ENCODE measurements around the gene CEACAM6. TPM values are rescaled to one million over a fixed set of nuclear protein-coding genes. Genes with fewer than 3 reads are reported as not detected.
"Not testable (repeated sequence)": the region's sequence is repeated elsewhere in the genome, so short reads cannot be mapped to it uniquely, and the experiment has no call there.

CEACAM6 gene
- total and polyA plus RNA-seq, 8 donors: 0.68 to 9.0 (median 6.8) TPM

GRCh38 chr19:41746593-41747227 lies 8.6 kb upstream of the CEACAM6 start:
- no peaks in the 10 kb centered on the region for H3K9me3 ChIP-seq
- peak; percentile 29 for FAIRE-seq

GRCh38 chr19:41748012-41748411 lies 7.3 kb upstream of the CEACAM6 start:
- Histone ChIP-seq H3K36me3 (no peaks in the 10 kb centered on the region), H3K4me3 (no peak overlapping the region), H3K27ac (no peak overlapping the region), H3K9me3 (no peaks in the 10 kb centered on the region), H3K4me1 (peaks cover 0 to 15% (median 9%) of the 10 kb centered on the region in 3 donors), H3K27me3 (no peaks in the 10 kb centered on the region)
- no peak for ATAC-seq
- no peak for DNase-seq
- no peak for FAIRE-seq
- 70 to 71% methylated on average over 3 of the region's 3 CpGs for WGBS, 2 donors
- no peak for TF ChIP-seq CTCF (IDR thresholded peaks at IDR 0.05)
- intact Hi-C loops (cut with DNase I): loop anchor here in 1 of 3 donors (5.0 kb wide), 1 partner anchor 106 kb away; no protein-coding TSS in a partner anchor

More at GRCh38 chr19:41746593-41747227, 8.6 kb upstream of the CEACAM6 start:
- no peaks in the 10 kb centered on the region for H3K36me3 ChIP-seq
- H3K4me3 ChIP-seq: no peak overlapping the region
- no peaks in the 10 kb centered on the region for H3K27me3 ChIP-seq
- 16 to 17% methylated on average over 11 of the region's 11 CpGs for WGBS, 2 donors
- intact Hi-C loops (cut with DNase I): loop anchor here in 1 of 3 donors (5.0 kb wide), 1 partner anchor 104 kb away; no protein-coding TSS in a partner anchor
- H3K27ac ChIP-seq: no peak overlapping the region
- H3K4me1 ChIP-seq: peaks cover 0 to 9% (median 6%) of the 10 kb centered on the region in 3 donors
- peak in 4 of 6 donors; percentile 41 to 66 (median 57) for DNase-seq
- peak; percentile 51 to 73 (median 68) for ATAC-seq
- TF ChIP-seq CTCF (IDR thresholded peaks at IDR 0.05): peak; percentile 23 to 46 (median 34)

GRCh38 chr19:41750248-41751134 lies 4.8 kb upstream of the CEACAM6 start:
- ATAC-seq: peak; percentile 73 to 82 (median 78)
- DNase-seq: peak in 4 of 6 donors; percentile 59 to 83 (median 74)
- H3K27me3 ChIP-seq; FAIRE-seq; H3K9me3 ChIP-seq; H3K36me3 ChIP-seq; intact Hi-C loops (cut with DNase I): not testable (repeated sequence)
- Histone ChIP-seq H3K4me1 (peaks cover 0 to 15% (median 15%) of the 10 kb centered on the region in 3 donors), H3K27ac (peak overlapping the region; percentile 76 to 83 (median 80)), H3K4me3 (peak overlapping the region in 1 of 4 donors; percentile 19)
- WGBS, 2 donors: 22 to 30% methylated on average over 7 to 8 of the region's 10 CpGs

GRCh38 chr19:41753159-41753558 lies 2.2 kb upstream of the CEACAM6 start:
- intact Hi-C loops (cut with DNase I): no loop called here
- H3K4me1 ChIP-seq: peaks cover 0 to 15% (median 14%) of the 10 kb centered on the region in 3 donors
- no peaks in the 10 kb centered on the region for H3K9me3 ChIP-seq
- H3K36me3 ChIP-seq: no peaks in the 10 kb centered on the region
- no peak overlapping the region for H3K27ac ChIP-seq
- no peak for FAIRE-seq
- WGBS, 2 donors: 5 to 6% methylated on average over 12 of the region's 12 CpGs
- no peaks in the 10 kb centered on the region for H3K27me3 ChIP-seq
- H3K4me3 ChIP-seq: no peak overlapping the region
- ATAC-seq: peak; percentile 41 to 63 (median 53)
- peak; percentile 41 to 88 (median 72) for DNase-seq
- TF ChIP-seq CTCF (IDR thresholded peaks at IDR 0.05): peak; percentile 68 to 80 (median 72)

GRCh38 chr19:41753936-41754529 lies 1.3 kb upstream of the CEACAM6 start:
- ATAC-seq (peak; percentile 56 to 69 (median 60)), DNase-seq (peak in 5 of 6 donors; percentile 34 to 70 (median 64)), FAIRE-seq (no peak)
- peak; percentile 36 to 61 (median 54) for TF ChIP-seq CTCF (IDR thresholded peaks at IDR 0.05)
- intact Hi-C loops (cut with DNase I): no loop called here
- WGBS, 2 donors: 4 to 9% methylated on average over 4 of the region's 4 CpGs
- H3K27ac ChIP-seq: no peak overlapping the region
- H3K36me3 ChIP-seq: no peaks in the 10 kb centered on the region
- no peak overlapping the region for H3K4me3 ChIP-seq
- no peaks in the 10 kb centered on the region for H3K9me3 ChIP-seq
- H3K4me1 ChIP-seq: peaks cover 0 to 9% (median 6%) of the 10 kb centered on the region in 3 donors
- no peaks in the 10 kb centered on the region for H3K27me3 ChIP-seq

Data from pancreas (tissue), 10 donors.